Neutrophil (primary cell): ENCODE results near the gene ARHGAP44.

Source experiments
- H3K27ac ChIP-seq: fragments of 200-600 bp; sonication (generic); 2 replicates; pipeline ENCODE4 v1.5.1; 2016; ENCODE audit warnings: mild to moderate bottlenecking, moderate library complexity
- H3K27me3 ChIP-seq: fragments of 200-600 bp; sonication (generic); 2 replicates; pipeline ENCODE4 v1.6.0; 2016; ENCODE audit warnings: mild to moderate bottlenecking
- H3K36me3 ChIP-seq: fragments of 200-600 bp; sonication (generic); 2 replicates; pipeline ENCODE4 v1.5.1; 2017
- H3K4me1 ChIP-seq, 2 experiments: fragments of 200-600 bp in 1 of 2; sonication (generic) in 1 of 2; 1 replicate in 1 of 2; 2 replicates in 1 of 2; pipeline versions ENCODE4 v1.5.1 to v1.6.1; 2013 to 2016; ENCODE audit warnings: low read depth in 1 of 2, low read length in 1 of 2, mild to moderate bottlenecking in 1 of 2, moderate library complexity in 1 of 2; ENCODE audit not compliant: control insufficient read depth in 1 of 2, insufficient read depth in 1 of 2
- H3K4me3 ChIP-seq, 2 experiments: fragments of 200-600 bp in 1 of 2; sonication (generic) in 1 of 2; 1 replicate in 1 of 2; 2 replicates in 1 of 2; pipeline ENCODE4 v1.5.1; 2013 to 2016; ENCODE audit warnings: low read depth in 1 of 2, low read length in 1 of 2, mild to moderate bottlenecking in 1 of 2, moderate library complexity in 1 of 2
- H3K9me3 ChIP-seq: fragments of 200-600 bp; sonication (generic); 2 replicates; pipeline ENCODE4 v1.5.1; 2016
- TF ChIP-seq, protein P1 (sequence below): fragments of 200-600 bp; sonication (generic); IDR thresholded peaks from 2 replicates; pipeline ENCODE4 v1.5.1; 2016; ENCODE audit warnings: antibody characterized with exemption

Gene ARHGAP44

DNA sequence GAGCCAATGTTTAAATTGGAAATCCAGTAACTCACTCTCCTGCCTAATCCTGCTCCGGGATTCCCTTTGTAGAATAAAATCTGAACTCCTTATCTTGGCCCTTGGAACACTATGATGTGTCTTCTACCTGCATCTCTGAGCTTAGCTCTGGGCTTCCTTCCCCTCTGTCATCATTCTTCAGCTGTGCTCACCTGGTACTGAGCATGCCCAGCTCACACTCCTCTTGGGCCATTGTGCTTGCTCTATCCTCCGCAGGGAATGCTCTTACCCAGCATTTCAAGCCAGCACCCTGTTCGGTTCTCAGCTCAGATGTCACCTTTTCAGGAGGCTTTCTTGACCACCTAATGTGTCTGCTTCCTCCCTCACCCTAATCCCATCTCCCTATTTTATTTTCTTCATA lies 112.7 kb downstream of the ARHGAP44 start:
- H3K4me3 ChIP-seq = no peak overlapping the region
- H3K36me3 ChIP-seq = no peaks in the 10 kb centered on the region
- H3K9me3 ChIP-seq = no peaks in the 10 kb centered on the region
- H3K4me1 ChIP-seq = no peaks in the 10 kb centered on the region
- no peaks in the 10 kb centered on the region for H3K27me3 ChIP-seq
- TF ChIP-seq, protein P1, sequence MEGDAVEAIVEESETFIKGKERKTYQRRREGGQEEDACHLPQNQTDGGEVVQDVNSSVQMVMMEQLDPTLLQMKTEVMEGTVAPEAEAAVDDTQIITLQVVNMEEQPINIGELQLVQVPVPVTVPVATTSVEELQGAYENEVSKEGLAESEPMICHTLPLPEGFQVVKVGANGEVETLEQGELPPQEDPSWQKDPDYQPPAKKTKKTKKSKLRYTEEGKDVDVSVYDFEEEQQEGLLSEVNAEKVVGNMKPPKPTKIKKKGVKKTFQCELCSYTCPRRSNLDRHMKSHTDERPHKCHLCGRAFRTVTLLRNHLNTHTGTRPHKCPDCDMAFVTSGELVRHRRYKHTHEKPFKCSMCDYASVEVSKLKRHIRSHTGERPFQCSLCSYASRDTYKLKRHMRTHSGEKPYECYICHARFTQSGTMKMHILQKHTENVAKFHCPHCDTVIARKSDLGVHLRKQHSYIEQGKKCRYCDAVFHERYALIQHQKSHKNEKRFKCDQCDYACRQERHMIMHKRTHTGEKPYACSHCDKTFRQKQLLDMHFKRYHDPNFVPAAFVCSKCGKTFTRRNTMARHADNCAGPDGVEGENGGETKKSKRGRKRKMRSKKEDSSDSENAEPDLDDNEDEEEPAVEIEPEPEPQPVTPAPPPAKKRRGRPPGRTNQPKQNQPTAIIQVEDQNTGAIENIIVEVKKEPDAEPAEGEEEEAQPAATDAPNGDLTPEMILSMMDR = no peak
- H3K27ac ChIP-seq = no peak overlapping the region

- TF ChIP-seq, protein P1 = no peak
- H3K27me3 ChIP-seq = no peaks in the 10 kb centered on the region
- H3K9me3 ChIP-seq = no peaks in the 10 kb centered on the region
Observed at GRCh38 chr17:12907477-12907876, 118.2 kb downstream of the ARHGAP44 start.

DNA sequence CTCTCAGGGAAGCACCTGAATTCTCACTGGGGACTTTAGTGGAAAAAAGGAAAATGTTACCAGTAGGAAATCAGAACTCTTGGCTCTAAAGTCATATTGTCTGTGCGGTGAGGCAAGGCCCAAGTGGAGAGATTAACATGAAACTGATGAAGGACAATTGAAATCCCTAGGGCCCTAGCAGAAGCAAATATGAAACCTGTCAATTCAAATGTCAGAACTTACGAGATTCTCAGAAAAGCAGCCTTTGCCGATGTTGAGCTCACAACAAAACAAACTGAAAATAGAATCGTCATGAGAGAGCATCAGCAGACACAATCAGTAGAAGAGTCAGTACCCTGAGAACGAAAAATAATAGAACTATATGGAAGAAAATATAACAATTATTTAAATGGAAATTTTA lies 119.7 kb downstream of the ARHGAP44 start:
- TF ChIP-seq, protein P1 = no peak
- H3K27me3 ChIP-seq = no peaks in the 10 kb centered on the region
- H3K9me3 ChIP-seq = no peaks in the 10 kb centered on the region

More at GRCh38 chr17:12907477-12907876, 118.2 kb downstream of the ARHGAP44 start:
- Histone ChIP-seq H3K4me1 (no peaks in the 10 kb centered on the region), H3K36me3 (no peaks in the 10 kb centered on the region), H3K27ac (no peak overlapping the region), H3K4me3 (no peak overlapping the region)

GRCh38 chr17:12909511-12909910 lies 120.2 kb downstream of the ARHGAP44 start:
- Histone ChIP-seq H3K27me3 (no peaks in the 10 kb centered on the region), H3K9me3 (no peaks in the 10 kb centered on the region)
- TF ChIP-seq, protein P1 = no peak

More for the DNA sequence above, 119.7 kb downstream of the ARHGAP44 start:
- H3K4me1 ChIP-seq = no peaks in the 10 kb centered on the region
- H3K36me3 ChIP-seq = no peaks in the 10 kb centered on the region
- no peak overlapping the region for H3K27ac ChIP-seq
- H3K4me3 ChIP-seq = no peak overlapping the region

GRCh38 chr17:12911239-12911638 lies 121.9 kb downstream of the ARHGAP44 start:
- H3K36me3 ChIP-seq = no peaks in the 10 kb centered on the region
- H3K4me1 ChIP-seq = no peaks in the 10 kb centered on the region
- no peak overlapping the region for H3K27ac ChIP-seq
- no peaks in the 10 kb centered on the region for H3K9me3 ChIP-seq
- H3K27me3 ChIP-seq = no peaks in the 10 kb centered on the region
- TF ChIP-seq, protein P1 = no peak
- H3K4me3 ChIP-seq = no peak overlapping the region

More at GRCh38 chr17:12909511-12909910, 120.2 kb downstream of the ARHGAP44 start:
- H3K36me3 ChIP-seq = no peaks in the 10 kb centered on the region
- H3K4me3 ChIP-seq = no peak overlapping the region
- no peaks in the 10 kb centered on the region for H3K4me1 ChIP-seq
- H3K27ac ChIP-seq = no peak overlapping the region

GRCh38 chr17:12917399-12917798 lies 128.1 kb downstream of the ARHGAP44 start:
- Histone ChIP-seq H3K36me3 (no peaks in the 10 kb centered on the region), H3K27me3 (no peaks in the 10 kb centered on the region), H3K4me3 (no peak overlapping the region), H3K4me1 (no peaks in the 10 kb centered on the region), H3K9me3 (no peaks in the 10 kb centered on the region), H3K27ac (no peak overlapping the region)
- TF ChIP-seq, protein P1 = no peak
